GOT3 (cell line): ENCODE results near the gene TMIGD3.
"Not testable (repeated sequence)": the region's sequence is repeated elsewhere in the genome, so short reads cannot be mapped to it uniquely, and the experiment has no call there.

Experiments
- DNase-seq: peaks from one replicate; lab custom pipeline; 2025; ENCODE audit warnings: mixed read lengths; lab: John Stamatoyannopoulos, UW

The TMIGD3 gene

GRCh38 chr1:111503585-111504060 is at the start of gene TMIGD3, which contains the start of gene ADORA3:
TMIGD3 (minus strand) TSS chr1:111503633; CDS start chr1:111503354, 279 bp downstream.
ADORA3 (minus strand) TSS chr1:111503633; CDS start chr1:111503354, 279 bp downstream.
- DNase-seq = no peak

GRCh38 chr1:111553196-111553595 is 49.8 kb upstream of the TMIGD3 start:
- DNase-seq = no peak

DNA sequence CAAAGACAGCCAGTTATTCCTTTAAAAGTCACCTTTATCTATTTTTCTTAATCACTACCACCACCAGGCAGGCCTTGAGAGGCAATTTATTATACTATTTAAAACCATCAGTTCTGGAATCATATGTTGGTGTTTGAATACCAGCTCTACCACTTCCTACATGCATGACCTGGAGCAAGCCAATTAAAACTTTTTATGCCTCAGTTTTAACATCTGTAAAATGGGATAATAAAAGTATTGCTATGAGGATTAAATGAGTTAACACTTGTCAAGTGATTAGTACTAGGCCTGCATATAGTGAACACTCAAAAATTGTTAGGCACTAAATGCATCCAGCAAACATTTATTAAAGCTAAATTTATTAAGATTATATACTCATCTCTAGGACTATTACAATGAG is 49.2 kb upstream of the TMIGD3 start:
- DNase-seq = no peak

DNA sequence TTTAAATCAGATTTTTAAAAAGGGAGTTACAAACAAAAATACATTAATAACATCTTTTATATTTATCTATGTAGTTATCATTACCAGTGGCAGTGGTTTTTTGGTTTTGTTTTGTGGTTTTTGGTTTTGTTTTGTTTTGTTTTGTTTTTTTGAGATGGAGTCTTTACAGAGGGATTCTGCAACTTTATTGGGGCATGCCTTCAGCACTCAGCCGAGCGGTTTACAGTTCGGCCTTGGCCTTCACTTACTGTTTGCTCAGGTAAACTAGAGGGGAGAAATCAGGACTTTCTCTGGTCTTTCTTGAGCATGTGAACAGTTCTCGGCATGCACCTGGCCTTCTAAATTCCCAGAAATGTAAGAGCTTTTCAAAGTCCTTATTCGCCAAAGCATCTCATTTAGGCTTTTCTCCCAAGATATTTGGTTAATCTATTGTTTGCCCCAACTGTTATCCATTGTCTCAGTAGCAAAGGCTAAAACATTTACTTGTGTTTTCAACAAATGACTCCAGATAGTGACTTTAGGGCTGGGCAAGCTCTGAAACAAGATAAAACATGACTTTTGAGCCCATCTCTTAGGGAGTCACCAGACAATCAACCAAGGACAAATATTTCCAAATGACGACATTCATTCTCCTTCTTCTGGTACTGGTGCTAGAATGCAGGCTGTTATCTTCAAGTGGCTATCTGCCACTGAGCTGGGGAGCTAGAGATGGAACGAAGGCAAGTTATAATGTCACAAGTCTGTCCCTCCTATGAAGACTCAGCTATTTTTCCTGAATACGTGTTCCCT is 48.4 kb upstream of the TMIGD3 start:
- DNase-seq = no peak

DNA sequence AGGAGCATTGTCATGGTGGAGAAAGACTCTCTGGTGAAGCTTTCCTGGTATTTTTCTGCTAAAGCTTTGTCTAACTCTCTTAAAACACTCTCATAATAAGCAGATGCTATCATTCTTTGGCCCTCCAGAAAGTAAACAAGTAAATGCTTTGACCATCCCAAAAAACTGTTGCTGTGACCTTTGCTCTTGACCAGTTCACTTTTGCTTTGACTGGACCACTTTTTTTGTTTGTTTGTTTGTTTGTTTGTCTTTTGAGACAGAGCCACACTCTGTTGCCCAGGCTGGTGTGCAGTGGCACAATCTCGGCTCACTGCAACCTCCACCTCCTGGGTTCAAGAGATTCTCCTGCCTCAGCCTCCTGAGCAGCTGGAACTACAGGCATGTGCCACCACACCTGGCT is 44.4 kb upstream of the TMIGD3 start:
- DNase-seq = not testable (repeated sequence)

DNA sequence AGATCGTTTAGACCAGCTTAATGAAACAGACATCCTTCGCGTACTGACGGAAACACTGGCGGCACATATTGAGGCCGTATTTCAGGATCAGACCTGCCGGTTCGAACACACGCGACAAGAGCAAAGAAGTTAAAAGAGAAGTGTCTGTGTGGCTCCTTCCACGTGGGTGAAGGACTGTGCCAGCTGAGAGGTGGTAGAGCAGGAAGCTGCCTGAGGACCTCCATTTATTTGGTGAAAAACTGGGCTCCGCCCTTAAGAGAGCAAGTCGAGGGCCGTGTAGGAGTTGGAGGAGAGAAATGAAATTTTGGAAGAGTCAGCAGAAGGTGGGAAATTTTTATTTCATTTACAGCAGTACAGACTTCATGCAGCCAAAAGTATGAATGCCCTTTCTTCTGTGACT is 38.8 kb upstream of the TMIGD3 start:
- DNase-seq = no peak

GRCh38 chr1:111541721-111542120 is 38.3 kb upstream of the TMIGD3 start:
- DNase-seq = no peak

- no peak for DNase-seq
These were observed 37.5 kb upstream of the TMIGD3 start for GRCh38 chr1:111540928-111541327.

GRCh38 chr1:111538343-111539025 is 35.1 kb upstream of the TMIGD3 start:
- DNase-seq = no peak

DNA sequence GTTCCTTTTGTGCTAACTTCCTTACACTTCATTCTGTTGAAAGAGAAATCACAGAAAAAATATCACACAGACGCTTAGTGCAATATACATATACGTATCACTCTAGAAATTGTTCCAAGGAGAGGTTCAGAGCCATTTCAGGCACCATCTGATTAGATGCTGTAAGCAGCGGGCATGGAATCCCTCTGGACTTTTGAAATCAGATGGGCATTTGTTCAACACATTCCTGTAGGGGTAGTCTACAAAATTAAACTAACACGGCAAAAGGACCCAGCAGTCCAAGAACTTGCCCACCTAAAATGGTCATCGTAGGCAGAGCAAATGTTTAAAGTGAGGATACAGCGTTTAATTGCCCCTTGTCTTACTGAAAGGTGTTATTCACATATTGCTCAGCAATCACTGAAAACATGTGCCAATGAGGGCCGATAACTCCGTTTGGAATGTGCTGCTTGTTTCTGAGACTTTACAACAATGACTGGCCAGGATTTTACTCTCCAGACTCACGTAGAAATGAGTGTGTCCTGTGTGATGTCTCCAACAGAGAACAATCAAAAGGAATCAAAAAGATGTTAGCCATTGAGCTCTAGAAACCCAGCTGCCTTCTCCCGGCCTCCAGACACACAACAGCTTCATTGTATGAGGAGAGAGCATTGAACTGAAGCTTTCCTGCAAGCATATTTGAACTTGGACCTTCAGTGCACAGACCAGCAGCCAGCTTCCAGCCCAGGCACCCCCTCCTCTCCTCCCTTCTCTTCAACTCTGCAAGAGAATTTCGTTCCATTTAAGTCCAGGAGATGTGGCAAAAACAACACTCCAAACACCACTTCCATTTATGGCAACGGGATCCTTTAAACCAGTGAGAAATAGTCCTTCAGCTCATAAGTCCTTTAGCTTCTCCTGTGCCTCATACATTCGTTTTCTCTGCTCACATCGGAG is 32.1 kb upstream of the TMIGD3 start:
- DNase-seq = no peak

DNA sequence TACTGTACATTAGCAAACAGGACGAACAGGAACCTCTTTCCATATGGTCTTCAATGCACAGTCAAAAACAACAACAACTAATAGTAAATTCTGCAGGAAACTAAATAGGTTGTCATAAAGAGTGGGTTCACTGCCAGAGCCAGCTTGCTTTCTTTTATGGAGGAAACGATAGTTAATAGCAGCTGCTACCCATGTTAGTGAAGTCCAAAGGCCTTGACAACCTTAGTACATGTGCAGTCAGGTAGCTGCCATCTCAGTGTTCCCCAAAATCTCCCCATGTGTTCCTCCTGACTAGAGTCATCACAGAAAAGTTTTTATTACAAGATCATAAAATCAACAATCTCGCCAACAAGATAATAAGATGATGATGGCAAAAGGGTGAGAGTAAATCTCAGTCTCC is 16.6 kb upstream of the TMIGD3 start:
- no peak for DNase-seq

DNA sequence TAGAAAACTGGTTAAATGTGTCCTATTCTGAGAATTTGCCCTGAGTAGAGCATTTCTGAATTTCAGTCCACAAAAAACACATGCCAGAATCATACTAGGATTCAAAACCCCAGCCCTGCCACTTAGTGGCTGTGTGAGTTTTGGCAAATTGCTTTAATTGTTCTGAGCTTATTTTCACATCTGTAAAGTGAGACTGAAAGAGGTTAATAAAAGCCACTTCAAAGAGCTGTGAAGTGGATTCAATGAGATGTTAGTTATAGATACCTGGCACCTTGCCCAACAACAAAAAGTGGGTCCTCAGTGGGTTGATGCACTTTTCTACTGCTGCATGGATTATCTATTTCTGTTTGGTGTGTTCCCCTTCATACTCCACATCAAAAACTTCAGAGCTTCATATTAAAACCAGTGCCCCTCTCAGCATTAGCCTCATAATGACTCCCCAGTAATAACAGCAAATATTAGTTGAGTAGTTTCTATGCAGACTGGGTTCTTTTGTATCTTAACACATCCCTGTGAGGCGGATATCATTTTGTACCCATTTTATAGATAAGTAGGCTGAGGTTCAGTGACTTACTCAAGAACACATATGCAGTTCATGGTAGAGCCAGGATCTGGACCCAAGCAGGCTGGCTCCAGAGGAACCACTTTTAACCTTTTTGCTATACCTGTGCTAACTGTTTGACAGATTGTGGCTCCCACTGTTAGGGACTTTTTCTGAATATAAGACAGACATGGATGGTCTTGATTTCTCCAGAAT is 14.2 kb upstream of the TMIGD3 start:
- no peak for DNase-seq

GRCh38 chr1:111516005-111516535 is 12.6 kb upstream of the TMIGD3 start:
- no peak for DNase-seq

GRCh38 chr1:111515291-111516004 is 12.0 kb upstream of the TMIGD3 start:
- DNase-seq = no peak

GRCh38 chr1:111513410-111514020 is 10.1 kb upstream of the TMIGD3 start:
- DNase-seq = no peak

DNA sequence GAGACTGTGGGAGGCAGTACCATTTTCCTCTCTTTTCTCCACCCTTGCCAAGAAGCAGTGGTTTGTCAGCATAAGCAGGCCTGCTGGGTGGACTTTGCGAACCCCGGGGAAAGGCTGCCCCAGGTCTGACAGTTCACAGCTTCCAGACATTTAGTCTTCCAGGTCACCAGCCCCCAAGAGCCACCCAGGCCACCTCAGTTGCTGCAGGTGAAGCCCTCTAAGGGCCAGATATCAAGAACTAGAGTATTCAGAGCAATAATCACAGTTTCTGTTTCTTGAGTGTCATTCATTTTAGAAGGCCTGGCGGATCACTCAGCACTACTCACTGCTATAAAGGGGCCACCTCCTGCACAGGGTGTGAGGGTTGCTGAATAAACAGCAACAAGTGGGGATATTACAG is 9.5 kb upstream of the TMIGD3 start:
- no peak for DNase-seq

DNA sequence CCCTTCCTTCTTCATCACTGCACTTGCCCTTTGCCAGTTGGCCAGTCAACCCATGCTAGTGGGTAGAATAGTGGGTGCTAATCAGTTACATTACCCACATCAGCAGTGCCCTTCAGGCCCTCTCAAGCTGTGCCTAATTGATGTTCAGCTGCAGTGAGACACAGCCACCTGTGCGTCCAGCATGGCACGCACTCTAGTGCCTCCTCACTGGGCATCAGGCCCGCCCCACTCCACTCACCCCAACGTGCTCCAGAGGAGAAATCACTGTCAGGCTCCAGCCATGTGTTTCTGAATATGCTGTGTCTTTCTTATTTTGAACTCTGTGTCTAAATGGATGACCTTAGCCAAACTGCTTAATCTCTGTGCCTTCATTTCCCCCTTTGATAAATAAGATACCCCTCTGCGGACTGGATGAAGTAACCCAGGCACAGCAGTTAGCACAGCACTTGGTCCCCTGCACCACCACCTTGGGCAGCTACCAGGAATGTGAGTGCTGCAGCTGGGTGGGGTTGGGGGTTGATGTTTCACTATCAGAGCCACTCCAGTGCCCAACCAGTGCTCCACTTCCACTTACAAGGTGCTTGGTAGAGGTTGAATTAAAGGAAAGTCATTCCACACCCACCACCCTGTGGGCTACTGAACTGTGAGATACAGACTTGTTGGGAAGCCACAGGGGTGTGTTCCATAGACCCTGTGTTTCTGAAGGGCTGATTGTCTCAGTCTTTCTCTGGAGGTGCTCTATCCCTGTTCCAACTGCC is 8.9 kb upstream of the TMIGD3 start:
- no peak for DNase-seq

- DNase-seq = no peak
These were observed 7.9 kb upstream of the TMIGD3 start for GRCh38 chr1:111511370-111511769.

DNA sequence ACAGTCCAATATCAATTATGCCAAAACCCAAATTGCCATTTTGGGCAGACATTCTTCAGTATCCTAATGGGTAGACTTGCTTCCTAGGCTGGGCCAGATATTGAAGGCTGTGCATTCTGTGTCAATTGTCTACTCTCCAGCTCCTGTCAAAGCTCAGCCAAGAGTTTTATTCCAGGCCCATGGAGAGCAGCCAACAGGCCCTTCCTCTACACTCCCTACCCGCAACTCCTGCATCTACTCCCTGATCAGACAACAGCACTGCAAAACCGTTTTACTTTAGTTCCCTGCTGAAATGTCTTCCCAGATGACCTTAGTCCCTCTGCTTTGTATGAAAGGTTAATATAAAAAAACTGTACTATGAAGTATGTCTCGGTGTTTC is 6.6 kb upstream of the TMIGD3 start:
- no peak for DNase-seq
